Stimulated activated CD4-positive, alpha-beta T cell treated with anti-CD3 and anti-CD28 coated beads, TNF-alpha, amount 100 ng/mL, for 48 hours (primary cell): ENCODE measurements around the gene TAT.
A peak's percentile ranks its signal among the peaks of the same experiment; 100 is the strongest.

Experiments
- DNase-seq, 3 donors: peaks; one replicate each; pipeline ENCODE4 v3.0.0-alpha.2; 2020; ENCODE audit warnings: low read depth in 3 of 3

TAT gene

GRCh38 chr16:71537643-71538042 is 39.2 kb downstream of the TAT start:
- peak in 2 of 3 donors; percentile 18 to 20 for DNase-seq

- no peak for DNase-seq
These were observed 40.0 kb downstream of the TAT start for GRCh38 chr16:71536752-71537499.

GRCh38 chr16:71532366-71532765 is 44.5 kb downstream of the TAT start:
- DNase-seq = no peak

- DNase-seq = no peak
These were observed 48.0 kb downstream of the TAT start for GRCh38 chr16:71528863-71529262.

GRCh38 chr16:71528257-71528656 is 48.6 kb downstream of the TAT start:
- no peak for DNase-seq

GRCh38 chr16:71526111-71526631 is 50.7 kb downstream of the TAT start, which contains the start of gene CHST4:
CHST4 (plus strand) TSS chr16:71526426; CDS start chr16:71536678, 10,252 bp downstream.
- DNase-seq = no peak

- DNase-seq = no peak
These were observed 52.0 kb downstream of the TAT start for GRCh38 chr16:71524566-71525553.

GRCh38 chr16:71520550-71520949 is 56.3 kb downstream of the TAT start:
- no peak for DNase-seq
